ENCODE measurements around the gene EBPL. TPM values are rescaled to one million over a fixed set of nuclear protein-coding genes. Genes with fewer than 3 reads are reported as not detected.

The EBPL gene
- total RNA-seq, 1 donor from 2014 or later, result 82.9 TPM

GRCh38 chr13:49633710-49634109 lies 57.6 kb downstream of the EBPL start:
- Histone ChIP-seq H3K9me3 (ENCODE audit: low read depth) (no peaks in the 10 kb centered on the region), H2AFZ (replicated peaks) (no peak overlapping the region), H3K4me2 (no peak overlapping the region), H3K79me2 (ENCODE audit: low read depth) (no peaks in the 10 kb centered on the region), H3K4me1 (peaks cover 11% of the 10 kb centered on the region), H3K4me3 (no peak overlapping the region), H4K20me1 (ENCODE audit: low read depth) (no peaks in the 10 kb centered on the region), H3K36me3 (no peaks in the 10 kb centered on the region), H3K27ac (no peak overlapping the region), H3F3A (ENCODE audit: low read depth) (no peaks in the 10 kb centered on the region), H3K9ac (no peak overlapping the region), H3K27me3 (no peaks in the 10 kb centered on the region)
- H3K27ac Mint-ChIP-seq, result no peak overlapping the region
- H3K27me3 Mint-ChIP-seq (ENCODE audit: insufficient read depth, low read depth), result no peaks in the 10 kb centered on the region
- peaks cover 9% of the 10 kb centered on the region for H3K4me1 Mint-ChIP-seq
- H3K36me3 Mint-ChIP-seq, result no peaks in the 10 kb centered on the region
- DNase-seq (ENCODE audit: low spot score), result no peak
- no peak for TF ChIP-seq EZH2phosphoT487 (IDR thresholded peaks at IDR 0.05)
- TF ChIP-seq CTCF (IDR thresholded peaks at IDR 0.05), result no peak
- TF ChIP-seq EZH2 (IDR thresholded peaks at IDR 0.05), result no peak
- no peaks in the 10 kb centered on the region for H3K9me3 Mint-ChIP-seq
- no peak overlapping the region for H3K4me3 Mint-ChIP-seq

GRCh38 chr13:49632156-49632555 lies 59.1 kb downstream of the EBPL start:
- Histone ChIP-seq H4K20me1 (ENCODE audit: low read depth) (no peaks in the 10 kb centered on the region), H3K4me3 (no peak overlapping the region), H3K27ac (no peak overlapping the region), H3K4me2 (no peak overlapping the region), H3K9ac (no peak overlapping the region), H3K4me1 (peaks cover 16% of the 10 kb centered on the region), H3K27me3 (no peaks in the 10 kb centered on the region), H2AFZ (replicated peaks) (no peak overlapping the region), H3K9me3 (ENCODE audit: low read depth) (no peaks in the 10 kb centered on the region), H3K36me3 (no peaks in the 10 kb centered on the region), H3F3A (ENCODE audit: low read depth) (no peaks in the 10 kb centered on the region), H3K79me2 (ENCODE audit: low read depth) (no peaks in the 10 kb centered on the region)
- Mint-ChIP-seq H3K27ac (no peak overlapping the region), H3K9me3 (no peaks in the 10 kb centered on the region), H3K27me3 (ENCODE audit: insufficient read depth, low read depth) (peaks cover 4% of the 10 kb centered on the region), H3K4me1 (peaks cover 12% of the 10 kb centered on the region), H3K4me3 (no peak overlapping the region), H3K36me3 (no peaks in the 10 kb centered on the region)
- no peak for DNase-seq (ENCODE audit: low spot score)
- TF ChIP-seq EZH2phosphoT487 (IDR thresholded peaks at IDR 0.05) (no peak), EZH2 (IDR thresholded peaks at IDR 0.05) (no peak), CTCF (IDR thresholded peaks at IDR 0.05) (no peak)

GRCh38 chr13:49630580-49630979 lies 60.7 kb downstream of the EBPL start:
- peaks cover 6% of the 10 kb centered on the region for H3K27me3 Mint-ChIP-seq (ENCODE audit: insufficient read depth, low read depth)
- no peak for TF ChIP-seq CTCF (IDR thresholded peaks at IDR 0.05)
- TF ChIP-seq EZH2phosphoT487 (IDR thresholded peaks at IDR 0.05), result no peak
- TF ChIP-seq EZH2 (IDR thresholded peaks at IDR 0.05), result no peak
- H3K36me3 Mint-ChIP-seq, result no peaks in the 10 kb centered on the region
- H3K4me1 Mint-ChIP-seq, result peaks cover 12% of the 10 kb centered on the region
- Histone ChIP-seq H3K27ac (no peak overlapping the region), H3K27me3 (no peaks in the 10 kb centered on the region), H3F3A (ENCODE audit: low read depth) (no peaks in the 10 kb centered on the region), H2AFZ (replicated peaks) (no peak overlapping the region), H3K4me3 (no peak overlapping the region), H3K4me1 (peaks cover 9% of the 10 kb centered on the region), H3K36me3 (no peaks in the 10 kb centered on the region), H4K20me1 (ENCODE audit: low read depth) (no peaks in the 10 kb centered on the region), H3K79me2 (ENCODE audit: low read depth) (no peaks in the 10 kb centered on the region), H3K9me3 (ENCODE audit: low read depth) (no peaks in the 10 kb centered on the region), H3K4me2 (no peak overlapping the region), H3K9ac (no peak overlapping the region)
- no peak overlapping the region for H3K27ac Mint-ChIP-seq
- H3K4me3 Mint-ChIP-seq, result no peak overlapping the region
- no peak for DNase-seq (ENCODE audit: low spot score)
- H3K9me3 Mint-ChIP-seq, result no peaks in the 10 kb centered on the region

All from neural progenitor cell (in vitro differentiated cells).